GM12878 (cell line): ENCODE results near the gene CTNNA2.

ENCODE experiments used
- CEBPB ChIP-seq, 2 experiments: fragments of 150-350 bp in 1 of 2; IDR thresholded peaks; 2 replicates each; pipeline ENCODE4 v1.6.1; 2012 to 2014; ENCODE audit warnings: low read depth in 2 of 2, low read length in 2 of 2, borderline replicate concordance in 1 of 2, inconsistent platforms in 1 of 2
- CREB1 ChIP-seq: IDR thresholded peaks from 2 replicates; pipeline ENCODE4 v1.6.1; 2012; ENCODE audit warnings: low read depth, mild to moderate bottlenecking, inconsistent platforms
- EP300 ChIP-seq, 2 experiments: fragments of 150-350 bp in 1 of 2; IDR thresholded peaks; 2 replicates each; pipeline ENCODE4 v1.6.1; 2011 to 2012; ENCODE audit warnings: low read depth in 2 of 2, low read length in 2 of 2, borderline replicate concordance in 1 of 2, improper control_type of control experiment in 1 of 2, inconsistent platforms in 1 of 2; ENCODE audit not compliant: control insufficient read depth in 1 of 2
- EZH2 ChIP-seq: IDR thresholded peaks from 2 replicates; pipeline ENCODE4 v1.6.1; 2012; ENCODE audit warnings: low read depth, mild to moderate bottlenecking, control low read depth, inconsistent platforms, low read length, borderline replicate concordance; ENCODE audit not compliant: control insufficient read depth
- FOXK2 ChIP-seq: fragments of 450-650 bp; IDR thresholded peaks from 2 replicates; pipeline ENCODE4 v1.6.1; 2017; ENCODE audit warnings: mild to moderate bottlenecking, moderate library complexity
- GABPA ChIP-seq: IDR thresholded peaks from 2 replicates; pipeline ENCODE4 v1.6.1; 2014; ENCODE audit warnings: antibody characterized with exemption, low read depth, mild to moderate bottlenecking, inconsistent platforms
- MXI1 ChIP-seq: fragments of 150-350 bp; IDR thresholded peaks from 2 replicates; pipeline ENCODE4 v1.6.1; 2011; ENCODE audit warnings: low read depth, mild to moderate bottlenecking, inconsistent platforms, low read length, improper control_type of control experiment
- POLR2AphosphoS5 ChIP-seq: IDR thresholded peaks from 2 replicates; pipeline ENCODE4 v1.6.1; 2011; ENCODE audit warnings: mild to moderate bottlenecking, low read length, inconsistent platforms
- SIN3A ChIP-seq: IDR thresholded peaks from 2 replicates; pipeline ENCODE4 v1.6.1; 2012; ENCODE audit warnings: low read depth, low read length, improper control_type of control experiment
- ZZZ3 ChIP-seq: IDR thresholded peaks from 2 replicates; pipeline ENCODE4 v1.6.1; 2011; ENCODE audit warnings: low read depth; ENCODE audit not compliant: control insufficient read depth, insufficient read length
- TF ChIP-seq, protein P1 (sequence below): fragments of 150-350 bp; IDR thresholded peaks from 2 replicates; pipeline ENCODE4 v1.6.1; 2014; ENCODE audit warnings: mild to moderate bottlenecking, low read depth, low read length
- TF ChIP-seq, protein P2 (sequence below), 3 experiments: IDR thresholded peaks in 2 of 3; conservative IDR thresholded peaks in 1 of 3; 2 replicates each; pipeline ENCODE4 v1.5.1; 2011; ENCODE audit warnings: low read depth in 3 of 3, low read length in 3 of 3, mild to moderate bottlenecking in 3 of 3, control low read depth in 2 of 3, moderate library complexity in 2 of 3, inconsistent platforms in 1 of 3, mixed read lengths in 1 of 3; ENCODE audit not compliant: control insufficient read depth in 2 of 3, insufficient read depth in 1 of 3; ENCODE audit errors: extremely low read depth in 1 of 3
- TF ChIP-seq, protein P3 (sequence below): IDR thresholded peaks from 2 replicates; pipeline ENCODE4 v1.6.1; 2012; ENCODE audit warnings: low read depth, low read length, improper control_type of control experiment
- TF ChIP-seq, protein P4 (sequence below): IDR thresholded peaks from 2 replicates; pipeline ENCODE4 v1.6.1; 2012; ENCODE audit warnings: low read depth, low read length, improper control_type of control experiment

DNA sequence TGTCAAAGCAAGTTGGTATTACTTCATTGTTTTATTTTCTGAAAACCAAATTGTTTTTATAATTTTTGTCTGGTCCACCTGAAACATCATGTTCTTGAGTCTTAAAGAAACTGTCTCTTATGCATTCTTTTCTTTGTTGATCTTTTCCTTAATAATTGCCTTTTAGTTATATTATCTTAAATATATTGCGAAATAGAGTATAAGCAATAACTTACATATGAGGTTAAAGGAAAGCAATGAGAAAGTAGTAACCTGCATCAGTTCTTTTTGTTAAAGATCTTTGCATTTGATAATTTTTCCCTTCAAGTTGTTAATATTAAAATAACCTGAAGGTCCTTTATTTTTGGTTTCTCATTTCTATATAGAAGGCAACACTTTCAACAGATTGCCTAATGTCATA lies 315.0 kb downstream of the CTNNA2 start:
- TF ChIP-seq EP300 (IDR thresholded peaks at IDR 0.05; ENCODE audit: borderline replicate concordance in 1 of 2, control insufficient read depth in 1 of 2, low read depth in 2 of 2, low read length in 2 of 2) (no peak), MXI1 (no peak), ZZZ3 (no peak), POLR2AphosphoS5 (no peak), CREB1 (no peak), EZH2 (no peak), SIN3A (no peak), FOXK2 (no peak), CEBPB (IDR thresholded peaks at IDR 0.05; ENCODE audit: borderline replicate concordance in 1 of 2, low read depth in 2 of 2, low read length in 2 of 2) (no peak), GABPA (no peak)
- TF ChIP-seq, protein P1, sequence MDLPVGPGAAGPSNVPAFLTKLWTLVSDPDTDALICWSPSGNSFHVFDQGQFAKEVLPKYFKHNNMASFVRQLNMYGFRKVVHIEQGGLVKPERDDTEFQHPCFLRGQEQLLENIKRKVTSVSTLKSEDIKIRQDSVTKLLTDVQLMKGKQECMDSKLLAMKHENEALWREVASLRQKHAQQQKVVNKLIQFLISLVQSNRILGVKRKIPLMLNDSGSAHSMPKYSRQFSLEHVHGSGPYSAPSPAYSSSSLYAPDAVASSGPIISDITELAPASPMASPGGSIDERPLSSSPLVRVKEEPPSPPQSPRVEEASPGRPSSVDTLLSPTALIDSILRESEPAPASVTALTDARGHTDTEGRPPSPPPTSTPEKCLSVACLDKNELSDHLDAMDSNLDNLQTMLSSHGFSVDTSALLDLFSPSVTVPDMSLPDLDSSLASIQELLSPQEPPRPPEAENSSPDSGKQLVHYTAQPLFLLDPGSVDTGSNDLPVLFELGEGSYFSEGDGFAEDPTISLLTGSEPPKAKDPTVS: no peak
- TF ChIP-seq, protein P2, sequence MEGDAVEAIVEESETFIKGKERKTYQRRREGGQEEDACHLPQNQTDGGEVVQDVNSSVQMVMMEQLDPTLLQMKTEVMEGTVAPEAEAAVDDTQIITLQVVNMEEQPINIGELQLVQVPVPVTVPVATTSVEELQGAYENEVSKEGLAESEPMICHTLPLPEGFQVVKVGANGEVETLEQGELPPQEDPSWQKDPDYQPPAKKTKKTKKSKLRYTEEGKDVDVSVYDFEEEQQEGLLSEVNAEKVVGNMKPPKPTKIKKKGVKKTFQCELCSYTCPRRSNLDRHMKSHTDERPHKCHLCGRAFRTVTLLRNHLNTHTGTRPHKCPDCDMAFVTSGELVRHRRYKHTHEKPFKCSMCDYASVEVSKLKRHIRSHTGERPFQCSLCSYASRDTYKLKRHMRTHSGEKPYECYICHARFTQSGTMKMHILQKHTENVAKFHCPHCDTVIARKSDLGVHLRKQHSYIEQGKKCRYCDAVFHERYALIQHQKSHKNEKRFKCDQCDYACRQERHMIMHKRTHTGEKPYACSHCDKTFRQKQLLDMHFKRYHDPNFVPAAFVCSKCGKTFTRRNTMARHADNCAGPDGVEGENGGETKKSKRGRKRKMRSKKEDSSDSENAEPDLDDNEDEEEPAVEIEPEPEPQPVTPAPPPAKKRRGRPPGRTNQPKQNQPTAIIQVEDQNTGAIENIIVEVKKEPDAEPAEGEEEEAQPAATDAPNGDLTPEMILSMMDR (IDR thresholded peaks at IDR 0.05 in 2 of 3, conservative IDR thresholded peaks at IDR 0.05 in 1 of 3; ENCODE audit: control insufficient read depth in 2 of 3, extremely low read depth in 1 of 3, insufficient read depth in 1 of 3, low read depth in 3 of 3, low read length in 3 of 3): no peak
- TF ChIP-seq, protein P3, sequence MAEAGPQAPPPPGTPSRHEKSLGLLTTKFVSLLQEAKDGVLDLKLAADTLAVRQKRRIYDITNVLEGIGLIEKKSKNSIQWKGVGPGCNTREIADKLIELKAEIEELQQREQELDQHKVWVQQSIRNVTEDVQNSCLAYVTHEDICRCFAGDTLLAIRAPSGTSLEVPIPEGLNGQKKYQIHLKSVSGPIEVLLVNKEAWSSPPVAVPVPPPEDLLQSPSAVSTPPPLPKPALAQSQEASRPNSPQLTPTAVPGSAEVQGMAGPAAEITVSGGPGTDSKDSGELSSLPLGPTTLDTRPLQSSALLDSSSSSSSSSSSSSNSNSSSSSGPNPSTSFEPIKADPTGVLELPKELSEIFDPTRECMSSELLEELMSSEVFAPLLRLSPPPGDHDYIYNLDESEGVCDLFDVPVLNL: no peak
- TF ChIP-seq, protein P4, sequence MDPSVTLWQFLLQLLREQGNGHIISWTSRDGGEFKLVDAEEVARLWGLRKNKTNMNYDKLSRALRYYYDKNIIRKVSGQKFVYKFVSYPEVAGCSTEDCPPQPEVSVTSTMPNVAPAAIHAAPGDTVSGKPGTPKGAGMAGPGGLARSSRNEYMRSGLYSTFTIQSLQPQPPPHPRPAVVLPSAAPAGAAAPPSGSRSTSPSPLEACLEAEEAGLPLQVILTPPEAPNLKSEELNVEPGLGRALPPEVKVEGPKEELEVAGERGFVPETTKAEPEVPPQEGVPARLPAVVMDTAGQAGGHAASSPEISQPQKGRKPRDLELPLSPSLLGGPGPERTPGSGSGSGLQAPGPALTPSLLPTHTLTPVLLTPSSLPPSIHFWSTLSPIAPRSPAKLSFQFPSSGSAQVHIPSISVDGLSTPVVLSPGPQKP: no peak
